K562 treated with DMSO at 1 percent for 12 hours (cell line): Measurements from ENCODE around the gene CFAP298. TPM values are rescaled to one million over a fixed set of nuclear protein-coding genes. Genes with fewer than 3 reads are reported as not detected.

Source experiments
- total RNA-seq: library from RNA; unstranded; fragments of 300-600 nt; gene quantifications from 2 replicates; pipeline ENCODE4 v1.2.3, GENCODE V29; 2022; ENCODE audit not compliant: insufficient read depth

The CFAP298 gene
- 65.7 and 68.6 TPM in 2 replicates for total RNA-seq

GRCh38 chr21:32612075-32612998, at the start of gene CFAP298:
Gene CFAP298, minus strand, starts transcription at chr21:32612377. Its CDS starts 134 bp downstream, at chr21:32612243.

GRCh38 chr21:32585042-32585710, 27.0 kb downstream of the CFAP298 start, which contains the start of gene TCP10L:
Gene TCP10L, minus strand, starts transcription at chr21:32585523. Its CDS starts 1,219 bp downstream, at chr21:32584304.

Other genes with a start within 250 kb of the CFAP298 start
- gene URB1, start 219.4 kb downstream of the CFAP298 start, total RNA-seq: 1.7 and 6.5 TPM in 2 replicates
- not detected in 2 replicates for gene EVA1C, start 199.7 kb downstream of the CFAP298 start, total RNA-seq
- gene TCP10L, start 26.9 kb downstream of the CFAP298 start, total RNA-seq: 0.40 and 2.7 TPM in 2 replicates
- gene SYNJ1, start 115.6 kb upstream of the CFAP298 start, total RNA-seq: 1.6 and 9.1 TPM in 2 replicates
- 7.0 and 51.4 TPM in 2 replicates for gene PAXBP1, start 159.4 kb upstream of the CFAP298 start, total RNA-seq